ENCODE measurements around the gene ZMYM4. TPM values are rescaled to one million over a fixed set of nuclear protein-coding genes. Genes with fewer than 3 reads are reported as not detected.

ZMYM4 gene
- total RNA-seq, 1 experiment from 2014 or later, result 60.3 TPM

DNA sequence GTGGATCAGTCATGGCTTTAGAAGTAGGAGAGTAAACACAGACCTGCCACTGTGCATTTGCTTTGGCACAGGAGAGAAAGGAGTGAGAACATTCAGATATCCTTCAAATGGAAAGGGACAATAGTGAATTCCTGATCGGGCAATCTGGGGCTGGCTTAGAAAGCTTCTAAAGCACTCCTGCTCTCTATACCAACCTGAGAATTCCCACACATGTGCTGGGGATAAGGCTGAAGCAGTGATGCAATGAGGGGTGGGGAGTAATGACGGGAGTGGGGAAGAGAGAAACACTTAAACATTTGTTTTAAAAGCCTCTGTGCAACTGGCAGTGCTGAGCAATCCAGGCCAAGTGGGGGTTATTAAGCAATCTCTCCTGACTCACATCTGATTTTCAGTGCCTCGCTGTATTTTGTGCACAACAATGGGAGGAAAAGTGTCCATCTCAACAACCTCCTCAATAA is 179.9 kb downstream of the ZMYM4 start:
- Mint-ChIP-seq H3K27ac (no peak overlapping the region), H3K27me3 (ENCODE audit: low read depth) (no peaks in the 10 kb centered on the region), H3K36me3 (peaks cover 40% of the 10 kb centered on the region), H3K9me3 (no peaks in the 10 kb centered on the region), H3K4me1 (no peaks in the 10 kb centered on the region), H3K4me3 (no peak overlapping the region)
- TF ChIP-seq SOX15 (CRISPR knock-in tag; IDR thresholded peaks at IDR 0.05), result no peak
- no peak for TF ChIP-seq TEAD4 (CRISPR knock-in tag; IDR thresholded peaks at IDR 0.05)
- no peak for TF ChIP-seq MYBL2 (CRISPR knock-in tag; IDR thresholded peaks at IDR 0.05)
- TF ChIP-seq ZBTB21 (CRISPR knock-in tag; IDR thresholded peaks at IDR 0.05; ENCODE audit: borderline replicate concordance), result no peak
- TF ChIP-seq, protein P1, sequence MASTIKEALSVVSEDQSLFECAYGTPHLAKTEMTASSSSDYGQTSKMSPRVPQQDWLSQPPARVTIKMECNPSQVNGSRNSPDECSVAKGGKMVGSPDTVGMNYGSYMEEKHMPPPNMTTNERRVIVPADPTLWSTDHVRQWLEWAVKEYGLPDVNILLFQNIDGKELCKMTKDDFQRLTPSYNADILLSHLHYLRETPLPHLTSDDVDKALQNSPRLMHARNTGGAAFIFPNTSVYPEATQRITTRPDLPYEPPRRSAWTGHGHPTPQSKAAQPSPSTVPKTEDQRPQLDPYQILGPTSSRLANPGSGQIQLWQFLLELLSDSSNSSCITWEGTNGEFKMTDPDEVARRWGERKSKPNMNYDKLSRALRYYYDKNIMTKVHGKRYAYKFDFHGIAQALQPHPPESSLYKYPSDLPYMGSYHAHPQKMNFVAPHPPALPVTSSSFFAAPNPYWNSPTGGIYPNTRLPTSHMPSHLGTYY (CRISPR knock-in tag; IDR thresholded peaks at IDR 0.05), result no peak
- TF ChIP-seq, protein P2, sequence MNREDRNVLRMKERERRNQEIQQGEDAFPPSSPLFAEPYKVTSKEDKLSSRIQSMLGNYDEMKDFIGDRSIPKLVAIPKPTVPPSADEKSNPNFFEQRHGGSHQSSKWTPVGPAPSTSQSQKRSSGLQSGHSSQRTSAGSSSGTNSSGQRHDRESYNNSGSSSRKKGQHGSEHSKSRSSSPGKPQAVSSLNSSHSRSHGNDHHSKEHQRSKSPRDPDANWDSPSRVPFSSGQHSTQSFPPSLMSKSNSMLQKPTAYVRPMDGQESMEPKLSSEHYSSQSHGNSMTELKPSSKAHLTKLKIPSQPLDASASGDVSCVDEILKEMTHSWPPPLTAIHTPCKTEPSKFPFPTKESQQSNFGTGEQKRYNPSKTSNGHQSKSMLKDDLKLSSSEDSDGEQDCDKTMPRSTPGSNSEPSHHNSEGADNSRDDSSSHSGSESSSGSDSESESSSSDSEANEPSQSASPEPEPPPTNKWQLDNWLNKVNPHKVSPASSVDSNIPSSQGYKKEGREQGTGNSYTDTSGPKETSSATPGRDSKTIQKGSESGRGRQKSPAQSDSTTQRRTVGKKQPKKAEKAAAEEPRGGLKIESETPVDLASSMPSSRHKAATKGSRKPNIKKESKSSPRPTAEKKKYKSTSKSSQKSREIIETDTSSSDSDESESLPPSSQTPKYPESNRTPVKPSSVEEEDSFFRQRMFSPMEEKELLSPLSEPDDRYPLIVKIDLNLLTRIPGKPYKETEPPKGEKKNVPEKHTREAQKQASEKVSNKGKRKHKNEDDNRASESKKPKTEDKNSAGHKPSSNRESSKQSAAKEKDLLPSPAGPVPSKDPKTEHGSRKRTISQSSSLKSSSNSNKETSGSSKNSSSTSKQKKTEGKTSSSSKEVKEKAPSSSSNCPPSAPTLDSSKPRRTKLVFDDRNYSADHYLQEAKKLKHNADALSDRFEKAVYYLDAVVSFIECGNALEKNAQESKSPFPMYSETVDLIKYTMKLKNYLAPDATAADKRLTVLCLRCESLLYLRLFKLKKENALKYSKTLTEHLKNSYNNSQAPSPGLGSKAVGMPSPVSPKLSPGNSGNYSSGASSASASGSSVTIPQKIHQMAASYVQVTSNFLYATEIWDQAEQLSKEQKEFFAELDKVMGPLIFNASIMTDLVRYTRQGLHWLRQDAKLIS (CRISPR knock-in tag; IDR thresholded peaks at IDR 0.05; ENCODE audit: borderline replicate concordance), result no peak
- no peak for TF ChIP-seq ATF3 (CRISPR knock-in tag; conservative IDR thresholded peaks at IDR 0.05)
- TF ChIP-seq CREB1 (CRISPR knock-in tag; IDR thresholded peaks at IDR 0.05), result no peak
- TF ChIP-seq FOXP1 (CRISPR knock-in tag; IDR thresholded peaks at IDR 0.05; ENCODE audit: borderline replicate concordance), result no peak
- TF ChIP-seq, protein P3, sequence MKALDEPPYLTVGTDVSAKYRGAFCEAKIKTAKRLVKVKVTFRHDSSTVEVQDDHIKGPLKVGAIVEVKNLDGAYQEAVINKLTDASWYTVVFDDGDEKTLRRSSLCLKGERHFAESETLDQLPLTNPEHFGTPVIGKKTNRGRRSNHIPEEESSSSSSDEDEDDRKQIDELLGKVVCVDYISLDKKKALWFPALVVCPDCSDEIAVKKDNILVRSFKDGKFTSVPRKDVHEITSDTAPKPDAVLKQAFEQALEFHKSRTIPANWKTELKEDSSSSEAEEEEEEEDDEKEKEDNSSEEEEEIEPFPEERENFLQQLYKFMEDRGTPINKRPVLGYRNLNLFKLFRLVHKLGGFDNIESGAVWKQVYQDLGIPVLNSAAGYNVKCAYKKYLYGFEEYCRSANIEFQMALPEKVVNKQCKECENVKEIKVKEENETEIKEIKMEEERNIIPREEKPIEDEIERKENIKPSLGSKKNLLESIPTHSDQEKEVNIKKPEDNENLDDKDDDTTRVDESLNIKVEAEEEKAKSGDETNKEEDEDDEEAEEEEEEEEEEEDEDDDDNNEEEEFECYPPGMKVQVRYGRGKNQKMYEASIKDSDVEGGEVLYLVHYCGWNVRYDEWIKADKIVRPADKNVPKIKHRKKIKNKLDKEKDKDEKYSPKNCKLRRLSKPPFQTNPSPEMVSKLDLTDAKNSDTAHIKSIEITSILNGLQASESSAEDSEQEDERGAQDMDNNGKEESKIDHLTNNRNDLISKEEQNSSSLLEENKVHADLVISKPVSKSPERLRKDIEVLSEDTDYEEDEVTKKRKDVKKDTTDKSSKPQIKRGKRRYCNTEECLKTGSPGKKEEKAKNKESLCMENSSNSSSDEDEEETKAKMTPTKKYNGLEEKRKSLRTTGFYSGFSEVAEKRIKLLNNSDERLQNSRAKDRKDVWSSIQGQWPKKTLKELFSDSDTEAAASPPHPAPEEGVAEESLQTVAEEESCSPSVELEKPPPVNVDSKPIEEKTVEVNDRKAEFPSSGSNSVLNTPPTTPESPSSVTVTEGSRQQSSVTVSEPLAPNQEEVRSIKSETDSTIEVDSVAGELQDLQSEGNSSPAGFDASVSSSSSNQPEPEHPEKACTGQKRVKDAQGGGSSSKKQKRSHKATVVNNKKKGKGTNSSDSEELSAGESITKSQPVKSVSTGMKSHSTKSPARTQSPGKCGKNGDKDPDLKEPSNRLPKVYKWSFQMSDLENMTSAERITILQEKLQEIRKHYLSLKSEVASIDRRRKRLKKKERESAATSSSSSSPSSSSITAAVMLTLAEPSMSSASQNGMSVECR (CRISPR knock-in tag; IDR thresholded peaks at IDR 0.05; ENCODE audit: borderline replicate concordance), result no peak
- no peak for TF ChIP-seq USF1 (CRISPR knock-in tag; IDR thresholded peaks at IDR 0.05)
- TF ChIP-seq ZNF671 (CRISPR knock-in tag; IDR thresholded peaks at IDR 0.05), result no peak
- TF ChIP-seq ZNF121 (CRISPR knock-in tag; IDR thresholded peaks at IDR 0.05), result no peak
- no peak for TF ChIP-seq GABPB1 (CRISPR knock-in tag; IDR thresholded peaks at IDR 0.05)
- TF ChIP-seq, protein P4, sequence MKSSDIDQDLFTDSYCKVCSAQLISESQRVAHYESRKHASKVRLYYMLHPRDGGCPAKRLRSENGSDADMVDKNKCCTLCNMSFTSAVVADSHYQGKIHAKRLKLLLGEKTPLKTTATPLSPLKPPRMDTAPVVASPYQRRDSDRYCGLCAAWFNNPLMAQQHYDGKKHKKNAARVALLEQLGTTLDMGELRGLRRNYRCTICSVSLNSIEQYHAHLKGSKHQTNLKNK (CRISPR knock-in tag; IDR thresholded peaks at IDR 0.05), result no peak
- TF ChIP-seq HMGA2 (CRISPR knock-in tag; IDR thresholded peaks at IDR 0.05), result no peak
- no peak for TF ChIP-seq RELA (CRISPR knock-in tag; IDR thresholded peaks at IDR 0.05; ENCODE audit: borderline replicate concordance)
- DNase-seq (ENCODE audit: low spot score) (no peak), ATAC-seq (no peak)
- ChIA-PET POLR2A (interaction anchor here (1.1 kb wide), 1 partner anchor 100 kb away, joined by 3 read pairs; no protein-coding TSS in a partner anchor), CTCF (interaction anchor here (0.5 kb wide), 1 partner anchor 88 kb away, joined by 3 read pairs; no protein-coding TSS in a partner anchor)

Data from WTC11 (cell line).